ENCODE results near the gene COX8C.

DNA sequence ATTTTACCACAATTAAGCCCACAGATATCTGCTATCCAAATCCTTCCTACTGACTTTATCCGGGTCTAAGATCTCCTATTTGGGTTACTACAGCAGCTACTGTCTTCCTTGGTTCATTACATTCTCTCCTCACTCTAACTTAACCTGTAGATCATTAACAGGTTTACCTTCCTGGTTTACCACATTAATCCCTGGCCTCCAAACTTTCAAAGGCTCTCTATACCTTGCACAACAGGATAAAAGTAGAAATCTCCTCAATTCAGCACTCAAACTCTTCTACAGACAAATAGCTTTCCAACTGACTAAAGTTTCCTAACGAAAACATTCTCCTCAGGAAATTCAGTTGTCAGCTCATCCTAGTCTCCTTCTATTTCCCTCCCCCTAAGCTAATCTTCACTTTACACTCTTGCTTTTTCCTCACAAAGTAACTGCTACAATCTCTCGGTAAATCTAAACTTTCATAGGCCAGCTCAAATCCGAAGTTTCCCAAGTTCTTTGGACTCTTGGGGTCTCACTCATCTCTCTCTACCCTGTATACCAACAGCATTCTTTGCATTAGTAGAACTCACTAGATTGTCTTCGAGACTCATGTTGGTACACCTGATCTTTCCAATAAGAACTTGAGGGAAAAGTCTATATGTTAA, 16.9 kb upstream of the COX8C start:
- TF ChIP-seq, protein P1, sequence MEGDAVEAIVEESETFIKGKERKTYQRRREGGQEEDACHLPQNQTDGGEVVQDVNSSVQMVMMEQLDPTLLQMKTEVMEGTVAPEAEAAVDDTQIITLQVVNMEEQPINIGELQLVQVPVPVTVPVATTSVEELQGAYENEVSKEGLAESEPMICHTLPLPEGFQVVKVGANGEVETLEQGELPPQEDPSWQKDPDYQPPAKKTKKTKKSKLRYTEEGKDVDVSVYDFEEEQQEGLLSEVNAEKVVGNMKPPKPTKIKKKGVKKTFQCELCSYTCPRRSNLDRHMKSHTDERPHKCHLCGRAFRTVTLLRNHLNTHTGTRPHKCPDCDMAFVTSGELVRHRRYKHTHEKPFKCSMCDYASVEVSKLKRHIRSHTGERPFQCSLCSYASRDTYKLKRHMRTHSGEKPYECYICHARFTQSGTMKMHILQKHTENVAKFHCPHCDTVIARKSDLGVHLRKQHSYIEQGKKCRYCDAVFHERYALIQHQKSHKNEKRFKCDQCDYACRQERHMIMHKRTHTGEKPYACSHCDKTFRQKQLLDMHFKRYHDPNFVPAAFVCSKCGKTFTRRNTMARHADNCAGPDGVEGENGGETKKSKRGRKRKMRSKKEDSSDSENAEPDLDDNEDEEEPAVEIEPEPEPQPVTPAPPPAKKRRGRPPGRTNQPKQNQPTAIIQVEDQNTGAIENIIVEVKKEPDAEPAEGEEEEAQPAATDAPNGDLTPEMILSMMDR (IDR thresholded peaks at IDR 0.05) = no peak
- TF ChIP-seq POLR2A (IDR thresholded peaks at IDR 0.05) = no peak

Measured in lower leg skin (tissue), 3 donors.